GM20000 (cell line): ENCODE results near the gene OGFOD2.

ENCODE experiments used
- DNase-seq: peaks from one replicate; pipeline ENCODE4 v3.0.0; 2012; ENCODE audit warnings: low spot score
- CTCF ChIP-seq: IDR thresholded peaks from 2 replicates; pipeline ENCODE4 v1.5.1; 2012; ENCODE audit warnings: mild to moderate bottlenecking, control low read depth; ENCODE audit errors: extremely low read depth, missing control alignments

The OGFOD2 gene

GRCh38 chr12:122987086-122987951 is 12.3 kb downstream of the OGFOD2 start:
- no peak for TF ChIP-seq CTCF
- no peak for DNase-seq

GRCh38 chr12:122988036-122988435 is 13.0 kb downstream of the OGFOD2 start:
- no peak for DNase-seq
- TF ChIP-seq CTCF: no peak

- no peak for TF ChIP-seq CTCF
- no peak for DNase-seq
Measured at GRCh38 chr12:122988612-122989212, 13.7 kb downstream of the OGFOD2 start.

GRCh38 chr12:122989225-122989839 is 14.3 kb downstream of the OGFOD2 start:
- DNase-seq: peak; percentile 30
- no peak for TF ChIP-seq CTCF

- DNase-seq: peak; percentile 27
- no peak for TF ChIP-seq CTCF
Measured at GRCh38 chr12:122989874-122990419, 14.9 kb downstream of the OGFOD2 start.

GRCh38 chr12:122990561-122990960 is 15.5 kb downstream of the OGFOD2 start:
- no peak for TF ChIP-seq CTCF
- no peak for DNase-seq
